Erythroblast (primary cell): ENCODE measurements around the gene PRRG4.
"Not testable (repeated sequence)": the region's sequence is repeated elsewhere in the genome, so short reads cannot be mapped to it uniquely, and the experiment has no call there.

Source experiments
- DNase-seq, 2 experiments: peaks; one replicate each; lab custom pipeline; 2025; lab: John Stamatoyannopoulos, UW
- GATA1 ChIP-seq: IDR thresholded peaks from 2 replicates; pipeline ENCODE4 v1.6.1; 2011; ENCODE audit warnings: low read depth, mild to moderate bottlenecking, control low read depth, low read length, moderate library complexity
- POLR2A ChIP-seq: IDR thresholded peaks from 2 replicates; pipeline ENCODE4 v1.6.1; 2011; ENCODE audit warnings: mild to moderate bottlenecking, low read length

Gene PRRG4

GRCh38 chr11:32847511-32847910 lies 17.8 kb downstream of the PRRG4 start:
- DNase-seq, result no peak

GRCh38 chr11:32849761-32850160 lies 20.0 kb downstream of the PRRG4 start:
- DNase-seq, result no peak
- TF ChIP-seq GATA1 (no peak), POLR2A (no peak)

More at GRCh38 chr11:32847511-32847910, 17.8 kb downstream of the PRRG4 start:
- TF ChIP-seq POLR2A (no peak), GATA1 (no peak)

GRCh38 chr11:32851251-32851650 lies 21.5 kb downstream of the PRRG4 start:
- no peak for DNase-seq

GRCh38 chr11:32852207-32852606 lies 22.5 kb downstream of the PRRG4 start:
- DNase-seq, result no peak
- TF ChIP-seq POLR2A (no peak), GATA1 (no peak)

More at GRCh38 chr11:32851251-32851650, 21.5 kb downstream of the PRRG4 start:
- TF ChIP-seq POLR2A (no peak), GATA1 (no peak)

- no peak for TF ChIP-seq POLR2A
- TF ChIP-seq GATA1, result no peak
- DNase-seq, result no peak
Observed at GRCh38 chr11:32855601-32856000, 25.9 kb downstream of the PRRG4 start.

- TF ChIP-seq GATA1, result no peak
- no peak for TF ChIP-seq POLR2A
- DNase-seq, result no peak
Observed at GRCh38 chr11:32858731-32859130, 29.0 kb downstream of the PRRG4 start.

DNA sequence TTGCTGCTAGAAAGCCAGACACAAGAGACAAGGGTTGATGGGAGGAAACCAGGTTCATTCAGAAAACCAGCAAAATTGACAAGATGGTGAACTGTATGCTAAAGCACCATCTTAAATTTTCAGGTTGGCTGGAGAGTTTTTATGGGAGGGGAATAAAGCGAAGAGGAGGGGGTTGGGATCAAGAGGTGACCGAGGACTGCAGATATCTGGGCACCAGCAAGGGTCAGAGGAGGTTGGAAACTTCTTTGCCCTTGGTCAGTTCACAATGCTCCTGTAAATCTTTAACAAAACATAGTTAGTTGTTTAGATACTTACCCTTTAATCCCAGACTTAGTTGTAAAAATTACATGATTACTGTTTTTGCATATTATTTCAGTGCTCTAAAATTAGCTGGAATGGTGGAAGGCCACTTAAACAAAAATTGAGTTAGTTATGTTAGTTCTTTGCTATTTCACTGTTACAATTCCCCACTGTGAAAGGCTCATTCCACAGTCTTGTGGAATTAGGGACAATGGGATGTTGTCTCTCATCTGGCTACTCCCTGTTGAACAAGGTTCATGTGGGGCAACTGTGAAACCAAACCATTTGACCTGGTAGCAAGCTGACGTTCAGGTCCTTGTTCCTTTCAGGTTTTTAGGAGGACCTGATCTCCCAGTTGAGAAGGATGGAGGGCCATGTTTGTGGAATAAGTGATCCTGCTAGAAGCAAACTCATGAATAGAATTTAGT lies 32.3 kb downstream of the PRRG4 start:
- TF ChIP-seq POLR2A (no peak), GATA1 (no peak)
- no peak for DNase-seq

- TF ChIP-seq POLR2A (no peak), GATA1 (no peak)
- no peak for DNase-seq
Observed at GRCh38 chr11:32864555-32864954, 34.8 kb downstream of the PRRG4 start.

DNA sequence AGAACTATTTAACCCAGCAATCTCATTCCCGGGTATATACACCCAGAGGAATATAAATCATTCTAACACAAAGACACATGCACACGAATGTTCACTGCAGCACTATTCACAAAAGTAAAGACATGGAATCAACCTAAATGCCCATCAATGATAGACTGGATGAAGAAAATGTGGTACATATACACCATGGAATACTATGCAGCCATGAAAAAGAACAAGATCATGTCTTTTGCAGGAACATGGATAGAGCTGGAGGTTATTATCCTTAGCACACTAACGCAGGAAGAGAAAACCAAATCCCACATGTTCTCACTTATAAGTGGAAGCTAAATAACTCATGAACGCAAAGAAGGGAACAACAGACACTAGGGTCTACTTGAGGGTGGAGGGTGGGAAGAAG lies 39.0 kb downstream of the PRRG4 start:
- DNase-seq, result not testable (repeated sequence)

GRCh38 chr11:32870676-32871075 lies 40.9 kb downstream of the PRRG4 start:
- TF ChIP-seq GATA1, result no peak
- no peak for TF ChIP-seq POLR2A
- peak; percentile 13 to 28 for DNase-seq

- no peak for DNase-seq
- no peak for TF ChIP-seq POLR2A
- TF ChIP-seq GATA1, result no peak
Observed at GRCh38 chr11:32874132-32874531, 44.4 kb downstream of the PRRG4 start.

DNA sequence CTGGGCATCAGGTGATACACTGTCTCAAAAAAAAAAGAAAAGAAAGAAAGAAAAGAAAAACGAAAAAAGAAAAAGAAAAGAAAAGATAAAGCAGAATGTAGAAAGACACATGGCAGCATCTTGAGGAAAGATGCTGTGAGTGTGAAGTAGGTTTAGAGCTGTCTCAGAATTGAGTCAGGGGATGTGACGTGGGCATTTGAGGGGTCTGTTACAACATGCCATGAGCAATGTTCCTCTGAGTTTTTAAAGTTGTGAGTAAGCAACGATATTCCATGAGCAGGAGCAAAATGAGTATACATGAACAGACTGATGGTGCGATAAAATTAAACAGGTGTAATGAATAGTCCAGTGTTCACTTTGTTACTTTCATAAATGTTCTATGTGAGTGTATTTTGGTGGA lies 51.6 kb downstream of the PRRG4 start:
- no peak for DNase-seq
- no peak for TF ChIP-seq POLR2A
- TF ChIP-seq GATA1, result no peak

GRCh38 chr11:32883421-32883820 lies 53.7 kb downstream of the PRRG4 start:
- no peak for TF ChIP-seq GATA1
- no peak for TF ChIP-seq POLR2A
- DNase-seq, result no peak

DNA sequence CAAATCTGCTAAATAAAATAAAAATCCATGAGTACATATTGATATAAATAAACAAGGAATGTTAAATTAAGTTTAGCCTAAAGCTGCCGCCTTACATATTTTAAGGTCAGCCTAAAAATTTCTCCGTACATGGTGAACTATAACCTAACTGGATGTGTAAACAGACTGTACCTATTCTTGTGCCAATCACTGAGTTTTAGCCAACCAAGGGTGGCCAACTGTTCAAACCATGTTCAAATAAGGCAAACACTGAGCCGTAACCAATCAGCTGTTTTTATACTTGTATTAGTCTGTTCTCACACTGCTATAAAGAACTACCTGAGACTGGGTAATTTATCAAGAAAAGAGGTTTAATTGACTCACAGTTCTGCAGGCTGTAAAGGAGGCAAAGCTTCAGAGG lies 54.3 kb downstream of the PRRG4 start:
- no peak for DNase-seq
- TF ChIP-seq GATA1, result no peak
- TF ChIP-seq POLR2A, result no peak

GRCh38 chr11:32884770-32885384 lies 55.1 kb downstream of the PRRG4 start:
- TF ChIP-seq GATA1, result no peak
- TF ChIP-seq POLR2A, result no peak
- DNase-seq, result peak; percentile 9 to 29
